ENCODE results near the gene GMCL2. TPM values are rescaled to one million over a fixed set of nuclear protein-coding genes. Genes with fewer than 3 reads are reported as not detected.
A peak's percentile ranks its signal among the peaks of the same experiment; 100 is the strongest.

GMCL2 gene
- total and polyA plus RNA-seq, 9 of the 15 experiments (the other 6 are each of a cell fraction or from before 2014, with no cell fraction given), result 0.04 TPM; not detected in 8

DNA sequence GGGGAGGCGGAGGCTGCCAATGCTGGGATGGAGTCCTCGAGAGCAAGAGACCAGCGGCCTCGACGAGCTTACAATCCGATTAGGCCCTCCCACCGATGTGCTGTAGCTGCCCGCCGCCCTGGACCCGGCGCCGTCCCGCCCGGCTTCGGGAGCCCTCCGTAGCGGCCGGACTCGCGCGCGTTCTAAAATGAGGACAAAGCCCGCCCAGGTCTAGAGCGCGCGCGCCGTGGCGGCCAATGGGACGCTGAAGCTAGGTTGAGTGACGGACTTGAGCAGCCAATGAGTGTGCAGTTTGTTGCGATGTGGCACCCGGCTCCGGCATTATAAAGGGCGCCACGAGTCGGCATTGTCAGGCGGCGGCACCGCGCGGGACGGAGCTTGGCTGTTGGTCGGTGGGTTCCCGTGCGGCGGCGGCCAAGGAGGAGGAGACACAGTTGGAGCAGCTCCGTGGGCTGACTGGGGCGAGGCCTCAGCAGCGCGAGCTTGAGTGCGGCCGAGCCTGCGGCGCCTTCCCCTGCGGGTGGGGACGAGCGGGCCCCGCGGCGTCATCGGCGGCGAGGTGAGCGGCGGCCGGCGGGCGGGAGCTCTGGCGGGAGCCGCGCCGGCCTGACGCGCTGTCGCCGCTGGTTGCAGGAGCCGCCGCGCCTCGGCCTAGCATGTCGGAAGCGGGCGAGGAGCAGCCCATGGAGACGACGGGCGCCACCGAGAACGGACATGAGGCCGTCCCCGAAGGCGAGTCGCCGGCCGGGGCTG lies 17.2 kb upstream of the GMCL2 start, which contains the start of gene HNRNPAB (continued):
- TF ChIP-seq KLF13 (tag; IDR thresholded peaks at IDR 0.05; ENCODE audit: borderline replicate concordance, low read depth) (no peak), CHD1 (IDR thresholded peaks at IDR 0.05; ENCODE audit: low read length) (peak; percentile 97), FOXK1 (CRISPR knock-in tag; IDR thresholded peaks at IDR 0.05; ENCODE audit: borderline replicate concordance) (no peak), FOXA1 (IDR thresholded peaks at IDR 0.05; ENCODE audit: borderline replicate concordance) (no peak), CHD4 (IDR thresholded peaks at IDR 0.05; ENCODE audit: insufficient read depth, insufficient replicate concordance, low read depth, low read length, poor library complexity, severe bottlenecking) (no peak), L3MBTL2 (IDR thresholded peaks at IDR 0.05) (peak; percentile 84), SIN3A (IDR thresholded peaks at IDR 0.05; ENCODE audit: borderline replicate concordance in 2 of 2, control insufficient read depth in 1 of 2, low read depth in 2 of 2, low read length in 2 of 2) (peak; percentile 86 to 94; a peak in 3 of 4 replicates), BCOR (IDR thresholded peaks at IDR 0.05) (no peak), ZNF512 (tag; IDR thresholded peaks at IDR 0.05) (no peak), STAG1 (CRISPR knock-in tag; IDR thresholded peaks at IDR 0.05; ENCODE audit: borderline replicate concordance) (no peak), ZNF184 (CRISPR knock-in tag; IDR thresholded peaks at IDR 0.05) (no peak), BMI1 (IDR thresholded peaks at IDR 0.05; ENCODE audit: low read length) (no peak), ZNF174 (CRISPR knock-in tag; IDR thresholded peaks at IDR 0.05) (no peak), ZMIZ1 (IDR thresholded peaks at IDR 0.05; ENCODE audit: low read depth in 2 of 2, low read length in 2 of 2) (0 out of 4 replicates have a peak, but pooled peaks of 1 of the 2 experiments have one; percentile 51), HNRNPL (IDR thresholded peaks at IDR 0.05; ENCODE audit: low read depth, low read length) (peak; percentile 84), ILK (tag; IDR thresholded peaks at IDR 0.05; ENCODE audit: borderline replicate concordance, low read depth) (no peak), ZNF274 (IDR thresholded peaks at IDR 0.05; ENCODE audit: borderline replicate concordance, low read depth, low read length) (no peak), BDP1 (IDR thresholded peaks at IDR 0.05; ENCODE audit: insufficient read depth, insufficient read length) (no peak), ZNF699 (CRISPR knock-in tag; IDR thresholded peaks at IDR 0.05; ENCODE audit: insufficient replicate concordance) (no peak), PRMT5 (CRISPR knock-in tag; IDR thresholded peaks at IDR 0.05) (no peak), HNRNPH1 (optimal IDR thresholded peaks at IDR 0.05; ENCODE audit: low read depth, low read length) (no peak), CHCHD3 (CRISPR knock-in tag; IDR thresholded peaks at IDR 0.05) (0 out of 2 replicates have a peak, but pooled peaks have one; percentile 10), SMAD1 (IDR thresholded peaks at IDR 0.05; ENCODE audit: low read depth, low read length, partially characterized antibody) (peak; percentile 92), PHB (CRISPR knock-in tag; IDR thresholded peaks at IDR 0.05) (no peak)

Measured in K562 (cell line).